Astrocyte (in vitro differentiated cells and primary cell): ENCODE results near the gene ZNF385D.

Source experiments
- CTCF ChIP-seq: IDR thresholded peaks from 2 replicates; pipeline ENCODE4 v1.5.1; 2011; ENCODE audit warnings: low read depth, mild to moderate bottlenecking, inconsistent platforms, low read length, moderate library complexity; ENCODE audit not compliant: insufficient read depth
- EZH2 ChIP-seq: IDR thresholded peaks from 2 replicates; pipeline ENCODE4 v1.6.1; 2012; ENCODE audit warnings: mild to moderate bottlenecking, low read length, inconsistent platforms; ENCODE audit not compliant: insufficient read depth

GRCh38 chr3:21664996-21665395, 86.0 kb downstream of the ZNF385D start:
- TF ChIP-seq CTCF (no peak), EZH2 (no peak)
